Glutamatergic neuron (in vitro differentiated cells): ENCODE measurements around the gene DOCK11. TPM values are rescaled to one million over a fixed set of nuclear protein-coding genes. Genes with fewer than 3 reads are reported as not detected.

Experiments used
- DNase-seq: peaks from one replicate; pipeline ENCODE4 v3.0.0; 2022
- H3K27ac Mint-ChIP-seq: one replicate; pipeline ENCODE4 v1.8.0; 2020; ENCODE audit warnings: mild to moderate bottlenecking, mixed read lengths, inconsistent platforms; ENCODE audit not compliant: unreplicated experiment
- H3K27me3 Mint-ChIP-seq: one replicate; pipeline ENCODE4 v1.8.0; 2020; ENCODE audit warnings: mild to moderate bottlenecking, moderate library complexity, mixed read lengths, inconsistent platforms; ENCODE audit not compliant: unreplicated experiment
- H3K36me3 Mint-ChIP-seq: one replicate; pipeline ENCODE4 v1.8.0; 2020; ENCODE audit warnings: mild to moderate bottlenecking, mixed read lengths, inconsistent platforms; ENCODE audit not compliant: unreplicated experiment
- H3K4me1 Mint-ChIP-seq: one replicate; pipeline ENCODE4 v1.8.0; 2020; ENCODE audit warnings: mild to moderate bottlenecking, low read depth, mixed read lengths, inconsistent platforms; ENCODE audit not compliant: unreplicated experiment
- H3K4me3 Mint-ChIP-seq: one replicate; pipeline ENCODE4 v1.8.0; 2020; ENCODE audit warnings: mild to moderate bottlenecking, mixed read lengths, inconsistent platforms; ENCODE audit not compliant: unreplicated experiment
- H3K9me3 Mint-ChIP-seq: one replicate; pipeline ENCODE4 v1.8.0; 2020; ENCODE audit warnings: mild to moderate bottlenecking, moderate library complexity, mixed read lengths, inconsistent platforms; ENCODE audit not compliant: unreplicated experiment
- CTCF ChIP-seq: fragments of 200-600 bp; sonication (generic); IDR thresholded peaks from one replicate; pipeline ENCODE4 v1.5.0; 2021; ENCODE audit not compliant: partially characterized antibody, unreplicated experiment
- total RNA-seq: library from RNA; stranded (reverse); fragmentation: NEBNext Ultra II Directional; extraction: Animal tissue kit (Norgen Biotek cat#: 25700); gene quantifications from one replicate; pipeline ENCODE4 v1.2.1, GENCODE V29; 2021; ENCODE audit not compliant: unreplicated experiment

The DOCK11 gene
- total RNA-seq, 1 donor from 2014 or later, result 53.1 TPM

GRCh38 chrX:118652717-118653116 is 157.1 kb downstream of the DOCK11 start:
- no peaks in the 10 kb centered on the region for H3K27me3 Mint-ChIP-seq
- no peaks in the 10 kb centered on the region for H3K9me3 Mint-ChIP-seq
- no peak for TF ChIP-seq CTCF
- DNase-seq, result no peak
- no peaks in the 10 kb centered on the region for H3K4me1 Mint-ChIP-seq
- H3K4me3 Mint-ChIP-seq, result no peak overlapping the region
- no peaks in the 10 kb centered on the region for H3K36me3 Mint-ChIP-seq
- no peak overlapping the region for H3K27ac Mint-ChIP-seq

- Mint-ChIP-seq H3K9me3 (no peaks in the 10 kb centered on the region), H3K27me3 (no peaks in the 10 kb centered on the region), H3K4me1 (peaks cover 2% of the 10 kb centered on the region), H3K27ac (no peak overlapping the region), H3K36me3 (no peaks in the 10 kb centered on the region), H3K4me3 (no peak overlapping the region)
- no peak for DNase-seq
- no peak for TF ChIP-seq CTCF
These were observed 158.7 kb downstream of the DOCK11 start for GRCh38 chrX:118654331-118654730.

- no peak overlapping the region for H3K27ac Mint-ChIP-seq
- TF ChIP-seq CTCF, result no peak
- H3K4me1 Mint-ChIP-seq, result peaks cover 2% of the 10 kb centered on the region
- H3K4me3 Mint-ChIP-seq, result no peak overlapping the region
- H3K27me3 Mint-ChIP-seq, result no peaks in the 10 kb centered on the region
- H3K9me3 Mint-ChIP-seq, result no peaks in the 10 kb centered on the region
- no peak for DNase-seq
- H3K36me3 Mint-ChIP-seq, result no peaks in the 10 kb centered on the region
These were observed 160.1 kb downstream of the DOCK11 start for GRCh38 chrX:118655561-118656246.

GRCh38 chrX:118657413-118657812 is 161.8 kb downstream of the DOCK11 start:
- no peaks in the 10 kb centered on the region for H3K9me3 Mint-ChIP-seq
- peaks cover 2% of the 10 kb centered on the region for H3K4me1 Mint-ChIP-seq
- H3K27me3 Mint-ChIP-seq, result no peaks in the 10 kb centered on the region
- H3K36me3 Mint-ChIP-seq, result no peaks in the 10 kb centered on the region
- no peak overlapping the region for H3K27ac Mint-ChIP-seq
- TF ChIP-seq CTCF, result no peak
- DNase-seq, result no peak
- no peak overlapping the region for H3K4me3 Mint-ChIP-seq

- Mint-ChIP-seq H3K27me3 (no peaks in the 10 kb centered on the region), H3K4me1 (peaks cover 2% of the 10 kb centered on the region), H3K9me3 (no peaks in the 10 kb centered on the region), H3K36me3 (no peaks in the 10 kb centered on the region), H3K4me3 (no peak overlapping the region), H3K27ac (no peak overlapping the region)
- DNase-seq, result no peak
- no peak for TF ChIP-seq CTCF
These were observed 164.5 kb downstream of the DOCK11 start for GRCh38 chrX:118660085-118660484.
